T-helper 2 cell treated with Interferon-gamma antibody and Interleukin-4, amounts not matched to agents 5 μg/mL and 100 μg/mL, for 36 hours (primary cell): ENCODE data around the gene TUBGCP6.

Source experiments
- DNase-seq: peaks from one replicate; pipeline ENCODE4 v3.0.0; 2021; ENCODE audit warnings: low spot score
- H3K27ac Mint-ChIP-seq: one replicate; pipeline ENCODE4 v1.8.0; 2021; ENCODE audit warnings: mild to moderate bottlenecking, mixed read lengths
- H3K27me3 Mint-ChIP-seq: one replicate; pipeline ENCODE4 v1.8.0; 2021; ENCODE audit warnings: low read depth, mixed read lengths
- H3K36me3 Mint-ChIP-seq: one replicate; pipeline ENCODE4 v1.8.0; 2021; ENCODE audit warnings: low read depth, mixed read lengths
- H3K4me1 Mint-ChIP-seq: one replicate; pipeline ENCODE4 v1.8.0; 2021; ENCODE audit warnings: low read depth, mixed read lengths
- H3K4me3 Mint-ChIP-seq: one replicate; pipeline ENCODE4 v1.8.0; 2022; ENCODE audit warnings: mild to moderate bottlenecking, moderate library complexity, mixed read lengths
- H3K9me3 Mint-ChIP-seq: one replicate; pipeline ENCODE4 v1.8.0; 2021; ENCODE audit warnings: mixed read lengths

The TUBGCP6 gene

DNA sequence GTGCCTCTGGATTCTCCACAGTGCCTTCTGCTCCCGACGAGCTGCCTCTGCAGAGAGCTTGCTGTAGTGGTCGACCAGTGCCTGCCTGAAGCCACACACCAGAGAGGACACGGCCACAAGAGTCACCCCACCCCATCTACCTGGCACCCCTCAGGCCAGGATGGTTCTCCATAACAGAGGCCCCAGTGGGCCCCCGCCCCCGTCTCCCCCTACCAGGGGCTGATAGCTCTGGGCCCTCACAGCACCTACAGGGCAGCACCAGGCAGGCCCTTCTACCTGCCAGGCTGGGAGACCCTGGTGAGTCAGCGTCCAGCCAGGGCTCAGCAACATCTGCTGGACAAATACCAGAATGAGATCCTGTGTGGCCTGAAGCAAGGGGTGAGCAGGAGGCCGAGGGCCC lies 22.3 kb downstream of the TUBGCP6 start:
- H3K27me3 Mint-ChIP-seq: no peaks in the 10 kb centered on the region
- H3K4me3 Mint-ChIP-seq: no peak overlapping the region
- H3K9me3 Mint-ChIP-seq: no peaks in the 10 kb centered on the region
- peaks cover 12% of the 10 kb centered on the region for H3K36me3 Mint-ChIP-seq
- H3K4me1 Mint-ChIP-seq: no peaks in the 10 kb centered on the region
- H3K27ac Mint-ChIP-seq: no peak overlapping the region
- DNase-seq: no peak

DNA sequence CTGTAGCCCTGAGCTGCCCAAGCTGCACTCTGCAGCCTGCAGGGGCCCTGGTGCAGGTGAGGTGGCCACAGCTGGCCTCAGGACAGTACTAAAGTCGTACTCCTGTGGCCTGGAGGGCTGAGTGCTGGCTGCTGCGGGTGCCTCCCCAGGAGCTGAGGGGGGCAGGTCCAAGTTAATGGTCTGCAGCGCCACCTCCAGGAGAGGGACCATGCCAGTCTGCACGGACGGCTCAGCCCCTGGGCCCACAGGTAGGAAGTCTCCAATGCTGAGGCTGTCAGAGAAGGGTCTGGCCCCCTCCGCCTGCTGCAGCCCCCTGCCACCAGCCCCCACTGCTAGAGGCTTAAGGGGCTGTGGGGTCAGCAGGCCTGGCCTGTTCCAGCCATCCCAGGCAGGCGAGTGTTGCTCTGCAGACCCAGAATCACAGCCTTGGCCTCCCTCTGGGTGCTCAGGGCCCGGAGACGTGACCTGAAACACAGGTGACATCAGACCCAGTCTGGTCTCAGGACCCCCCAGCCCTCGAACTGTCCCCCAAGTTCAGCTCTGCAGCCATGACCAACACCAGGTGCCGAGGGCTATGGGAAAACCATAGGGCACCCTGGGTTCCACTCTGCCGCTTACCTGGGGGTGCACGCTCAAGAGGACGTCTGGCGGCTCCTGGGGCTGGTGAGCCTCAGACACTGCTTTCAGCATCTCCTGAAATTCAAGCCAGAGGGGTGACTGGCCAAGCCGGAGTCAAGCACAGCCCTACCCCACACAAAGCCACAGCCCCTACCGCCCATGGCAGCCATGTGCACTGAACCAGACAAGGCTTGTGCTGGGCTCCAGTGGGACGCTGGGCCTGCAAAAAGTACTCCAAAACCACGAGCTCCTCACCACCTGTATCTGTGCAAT lies 23.2 kb downstream of the TUBGCP6 start:
- H3K4me3 Mint-ChIP-seq: no peak overlapping the region
- H3K27ac Mint-ChIP-seq: no peak overlapping the region
- peaks cover 12% of the 10 kb centered on the region for H3K36me3 Mint-ChIP-seq
- no peak for DNase-seq
- H3K4me1 Mint-ChIP-seq: no peaks in the 10 kb centered on the region
- no peaks in the 10 kb centered on the region for H3K9me3 Mint-ChIP-seq
- no peaks in the 10 kb centered on the region for H3K27me3 Mint-ChIP-seq

DNA sequence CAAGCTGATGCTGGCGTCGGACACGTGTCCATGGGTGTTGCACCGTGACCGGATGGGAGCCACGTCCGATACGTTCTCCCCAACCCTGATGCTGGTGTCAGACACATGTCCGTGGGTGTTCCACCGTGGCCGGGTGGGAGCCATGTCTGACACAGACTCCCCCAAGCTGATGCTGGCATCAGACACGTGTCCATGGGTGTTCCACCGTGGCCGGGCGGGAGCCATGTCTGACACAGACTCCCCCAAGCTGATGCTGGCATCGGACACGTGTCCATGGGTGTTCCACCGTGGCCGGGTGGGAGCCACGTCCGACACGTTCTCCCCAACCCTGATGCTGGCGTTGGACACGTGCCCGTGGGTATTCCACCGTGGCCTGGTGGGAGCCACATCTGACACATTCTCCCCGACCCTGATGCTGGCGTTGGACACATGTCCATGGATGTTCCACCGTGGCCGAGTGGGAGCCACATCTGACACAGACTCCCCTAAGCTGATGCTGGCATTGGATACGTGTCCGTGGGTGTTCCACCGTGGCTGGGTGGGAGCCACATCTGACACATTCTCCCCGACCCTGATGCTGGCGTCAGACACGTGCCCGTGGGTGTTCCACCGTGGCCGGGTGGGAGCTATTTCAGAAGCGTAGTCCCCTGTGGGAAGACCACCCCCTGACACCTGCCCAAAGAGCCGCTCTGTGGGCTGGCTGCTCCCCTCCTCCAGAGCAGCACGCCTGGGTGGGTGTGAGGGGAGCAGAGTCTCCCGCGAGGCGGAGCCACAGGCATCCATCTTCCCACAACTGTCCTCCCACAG lies 24.0 kb downstream of the TUBGCP6 start:
- H3K36me3 Mint-ChIP-seq: peaks cover 17% of the 10 kb centered on the region
- no peak overlapping the region for H3K27ac Mint-ChIP-seq
- no peaks in the 10 kb centered on the region for H3K4me1 Mint-ChIP-seq
- H3K9me3 Mint-ChIP-seq: no peaks in the 10 kb centered on the region
- no peaks in the 10 kb centered on the region for H3K27me3 Mint-ChIP-seq
- DNase-seq: no peak
- H3K4me3 Mint-ChIP-seq: no peak overlapping the region

DNA sequence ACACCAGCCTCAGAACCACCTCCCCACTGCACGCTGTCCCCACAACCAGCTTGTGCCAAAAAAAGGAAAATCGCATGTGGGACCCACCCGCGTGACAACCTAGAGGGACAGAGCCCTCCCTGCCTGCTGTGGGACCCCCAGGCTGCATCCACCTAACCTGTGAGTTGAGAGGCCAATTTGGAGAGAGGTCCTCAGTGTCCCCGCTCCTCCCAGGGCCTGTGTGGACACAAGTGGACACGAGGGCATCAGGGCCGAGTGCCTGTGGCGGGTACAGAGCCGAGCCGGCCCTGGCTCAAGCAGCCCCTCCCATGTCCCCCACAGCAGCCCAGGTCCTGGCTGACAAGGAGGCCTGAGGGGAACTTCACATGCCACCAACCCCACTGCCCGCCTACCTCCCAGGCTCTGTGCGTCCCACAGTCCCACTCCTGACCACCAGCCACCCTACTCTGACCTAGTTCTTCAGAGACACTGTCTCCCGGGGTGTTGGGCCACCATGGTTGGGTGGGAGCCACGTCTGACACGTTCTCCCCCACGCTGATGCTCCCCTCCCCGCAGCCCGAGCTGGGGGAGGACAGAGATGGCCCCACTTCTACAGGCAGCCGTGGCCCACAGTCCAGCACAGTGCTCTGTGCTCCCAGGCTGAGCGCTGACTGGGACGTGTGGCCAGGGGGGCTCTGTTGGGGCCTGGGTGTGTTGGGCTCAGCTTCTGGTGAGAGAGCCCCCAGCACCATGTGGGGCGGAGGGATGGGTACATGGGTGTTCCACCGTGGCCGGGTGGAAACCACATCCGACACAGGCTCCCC lies 24.8 kb downstream of the TUBGCP6 start:
- no peaks in the 10 kb centered on the region for H3K9me3 Mint-ChIP-seq
- no peaks in the 10 kb centered on the region for H3K4me1 Mint-ChIP-seq
- no peaks in the 10 kb centered on the region for H3K27me3 Mint-ChIP-seq
- H3K4me3 Mint-ChIP-seq: no peak overlapping the region
- DNase-seq: no peak
- H3K27ac Mint-ChIP-seq: no peak overlapping the region
- peaks cover 19% of the 10 kb centered on the region for H3K36me3 Mint-ChIP-seq

DNA sequence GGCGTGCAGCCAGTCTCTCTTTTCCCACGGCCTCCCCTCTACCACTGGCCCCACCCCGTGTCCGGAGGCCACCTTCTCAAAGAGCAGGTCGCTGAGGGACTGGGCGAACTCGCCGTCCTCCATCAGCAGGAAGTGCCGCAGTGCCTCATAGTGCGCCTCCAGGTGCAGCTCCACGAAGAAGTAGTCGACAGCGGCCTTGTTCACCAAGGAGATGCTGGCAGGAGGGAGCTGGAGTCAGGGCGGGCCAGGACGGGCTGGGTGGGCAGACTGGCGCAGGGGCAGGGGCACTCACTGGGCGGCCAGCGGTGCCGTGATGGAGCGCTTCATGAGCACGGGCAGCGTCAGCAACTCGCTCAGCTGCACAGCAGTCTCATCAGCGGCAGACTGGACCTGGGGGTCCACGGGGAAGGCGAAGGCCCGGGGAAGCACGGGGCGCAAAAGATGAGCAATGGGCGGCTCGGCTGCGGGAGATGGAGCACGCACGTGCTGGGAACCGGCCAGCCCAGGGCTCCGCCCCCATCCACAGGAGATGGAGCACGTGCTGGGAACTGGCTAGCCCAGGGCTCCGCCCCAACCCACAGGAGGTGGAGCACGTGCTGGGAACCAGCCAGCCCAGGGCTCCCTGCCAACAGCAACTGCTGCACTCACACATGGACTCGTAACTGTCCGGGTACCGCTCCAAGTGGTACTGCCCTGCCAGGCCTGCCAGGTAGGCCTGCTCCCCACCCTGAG lies 25.7 kb downstream of the TUBGCP6 start:
- Mint-ChIP-seq H3K36me3 (peaks cover 22% of the 10 kb centered on the region), H3K4me1 (no peaks in the 10 kb centered on the region), H3K27ac (no peak overlapping the region), H3K4me3 (no peak overlapping the region), H3K27me3 (no peaks in the 10 kb centered on the region), H3K9me3 (no peaks in the 10 kb centered on the region)
- DNase-seq: no peak

DNA sequence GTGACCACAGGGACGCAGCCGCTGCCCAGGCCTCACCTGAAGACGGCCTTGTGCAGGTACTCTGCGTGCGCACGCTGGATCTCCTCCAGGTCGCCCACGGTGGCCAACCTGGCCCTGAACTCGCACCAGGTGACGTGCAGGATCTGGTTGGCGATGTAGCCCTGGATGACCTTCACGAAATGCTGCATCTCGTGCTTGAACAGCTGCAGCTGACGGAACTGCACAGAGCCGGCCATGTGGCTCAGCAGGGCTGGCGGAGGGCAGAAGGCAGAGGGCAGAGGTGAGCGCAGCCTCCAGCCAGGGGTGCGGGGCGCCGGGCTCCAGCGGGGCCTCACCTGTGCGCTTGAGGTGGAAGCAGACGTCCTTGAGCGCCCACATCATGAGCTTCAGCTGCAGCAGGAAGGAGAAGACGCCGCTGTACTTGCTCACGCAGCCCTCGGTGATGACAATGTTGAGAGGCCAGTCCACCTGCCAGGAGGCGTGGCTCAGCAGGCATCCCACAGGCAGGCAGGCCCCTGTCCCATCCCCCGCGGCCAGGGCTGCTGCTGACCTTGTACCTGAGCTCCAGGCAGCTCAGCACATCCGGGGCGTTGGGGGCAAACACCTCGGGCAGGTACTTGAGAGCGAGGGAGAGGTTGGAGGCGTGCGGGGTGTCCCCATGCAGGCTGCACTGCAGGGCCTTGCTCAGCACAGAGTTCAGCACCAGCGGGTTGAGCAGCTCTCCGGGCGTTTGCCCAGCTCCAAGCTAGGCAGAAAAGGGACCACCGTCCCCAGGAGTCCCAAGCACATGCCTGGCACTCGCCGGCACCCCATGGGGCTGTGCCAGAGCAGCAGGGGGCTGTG lies 26.4 kb downstream of the TUBGCP6 start:
- no peak for DNase-seq
- no peak overlapping the region for H3K27ac Mint-ChIP-seq

DNA sequence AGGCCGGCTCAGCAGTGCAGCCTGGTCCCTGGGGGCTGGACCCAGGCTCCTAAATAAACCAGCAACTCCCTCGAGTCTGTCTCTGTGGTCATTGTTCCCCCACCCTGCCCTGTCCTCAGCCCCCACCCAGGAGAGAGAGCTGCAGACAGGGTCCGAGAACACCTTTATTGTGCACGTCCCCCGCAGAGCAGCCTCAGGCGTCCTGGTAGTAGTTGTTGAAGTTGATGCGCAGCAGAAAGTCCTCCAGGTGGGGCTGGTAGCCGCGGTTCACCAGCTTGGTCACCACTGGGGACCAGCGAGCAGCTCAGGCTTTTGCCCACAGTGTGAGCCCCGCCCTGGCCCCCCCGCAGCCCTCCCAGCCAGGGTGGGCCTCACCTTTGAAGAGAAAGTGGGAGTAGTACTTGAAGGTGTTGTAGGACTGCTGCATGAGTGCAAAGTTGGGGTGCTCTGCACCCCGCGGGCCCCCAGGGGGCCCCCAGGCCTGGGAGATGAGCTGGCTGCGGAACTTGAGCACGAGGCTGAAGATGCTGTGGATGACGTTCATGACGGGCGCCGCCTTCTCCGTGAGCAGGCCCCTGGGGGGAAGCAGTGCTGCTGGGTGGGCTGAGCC lies 27.2 kb downstream of the TUBGCP6 start:
- no peaks in the 10 kb centered on the region for H3K9me3 Mint-ChIP-seq
- no peak overlapping the region for H3K4me3 Mint-ChIP-seq
- no peaks in the 10 kb centered on the region for H3K4me1 Mint-ChIP-seq
- H3K27me3 Mint-ChIP-seq: no peaks in the 10 kb centered on the region
- H3K27ac Mint-ChIP-seq: no peak overlapping the region
- peaks cover 23% of the 10 kb centered on the region for H3K36me3 Mint-ChIP-seq
- no peak for DNase-seq

More for the DNA sequence above, 26.4 kb downstream of the TUBGCP6 start:
- no peak overlapping the region for H3K4me3 Mint-ChIP-seq
- no peaks in the 10 kb centered on the region for H3K27me3 Mint-ChIP-seq
- peaks cover 20% of the 10 kb centered on the region for H3K36me3 Mint-ChIP-seq
- no peaks in the 10 kb centered on the region for H3K4me1 Mint-ChIP-seq
- no peaks in the 10 kb centered on the region for H3K9me3 Mint-ChIP-seq

DNA sequence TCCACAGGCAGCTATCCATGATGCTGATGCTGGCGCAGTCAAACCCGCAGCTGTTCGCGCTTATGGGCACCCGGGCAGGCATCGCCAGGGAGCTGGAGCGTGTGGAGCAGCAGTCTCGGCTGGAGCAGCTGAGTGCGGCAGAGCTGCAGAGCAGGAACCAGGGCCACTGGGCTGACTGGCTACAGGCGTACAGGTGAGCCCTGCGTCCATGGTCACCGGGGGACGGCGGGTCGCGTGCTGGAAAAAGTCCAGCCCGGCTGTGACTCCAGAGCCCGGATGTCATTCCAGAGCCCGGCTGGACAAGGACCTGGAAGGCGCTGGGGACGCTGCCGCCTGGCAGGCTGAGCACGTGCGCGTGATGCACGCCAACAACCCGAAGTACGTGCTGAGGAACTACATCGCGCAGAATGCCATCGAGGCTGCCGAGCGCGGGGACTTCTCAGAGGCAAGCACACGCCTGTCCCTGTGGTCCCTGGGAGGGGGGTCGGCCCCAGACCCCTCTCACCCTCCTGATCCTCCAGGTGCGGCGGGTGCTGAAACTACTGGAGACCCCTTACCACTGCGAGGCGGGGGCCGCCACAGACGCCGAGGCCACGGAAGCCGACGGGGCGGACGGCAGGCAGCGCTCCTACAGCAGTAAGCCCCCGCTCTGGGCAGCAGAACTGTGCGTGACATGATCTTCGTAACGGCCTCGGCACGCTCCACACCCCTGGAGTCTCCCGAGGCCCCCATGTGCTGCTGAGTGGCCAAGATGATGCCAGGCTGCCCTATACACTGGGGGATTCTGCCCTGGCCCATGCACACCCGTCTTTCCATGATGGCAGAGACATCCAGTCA lies 27.9 kb downstream of the TUBGCP6 start:
- Mint-ChIP-seq H3K9me3 (no peaks in the 10 kb centered on the region), H3K4me3 (no peak overlapping the region), H3K27ac (no peak overlapping the region), H3K36me3 (peaks cover 27% of the 10 kb centered on the region), H3K4me1 (no peaks in the 10 kb centered on the region), H3K27me3 (no peaks in the 10 kb centered on the region)
- no peak for DNase-seq

DNA sequence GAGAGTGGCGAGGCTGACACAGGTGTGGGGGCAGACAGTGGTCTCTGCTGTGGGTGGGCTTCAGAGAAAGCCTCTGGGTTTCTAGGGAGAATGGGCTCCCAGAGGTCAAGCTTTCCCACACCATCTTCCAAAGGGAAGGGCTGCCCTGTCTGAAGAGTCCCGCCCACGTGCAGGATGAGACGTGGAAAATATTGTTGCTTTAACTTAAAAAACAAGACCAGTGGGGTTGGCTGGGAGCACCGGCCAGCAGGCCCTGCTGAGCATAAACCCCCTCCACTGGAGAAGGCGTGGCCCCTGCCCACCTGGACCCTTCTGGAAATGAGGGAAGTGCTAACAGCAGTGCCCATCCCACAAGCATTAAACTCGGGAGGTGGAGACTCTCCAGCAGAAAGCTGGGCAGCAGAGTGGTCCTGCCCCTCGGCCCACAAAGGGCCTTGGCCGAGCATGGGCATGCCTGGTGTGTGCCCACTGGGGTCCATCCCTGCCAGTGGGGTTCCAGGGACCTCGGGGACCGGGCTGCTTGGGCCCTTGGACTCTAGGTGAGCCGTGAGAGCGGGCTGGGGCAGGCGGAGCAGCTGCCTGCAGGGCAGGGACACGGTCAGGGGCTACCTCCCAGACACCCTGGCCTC lies 28.7 kb downstream of the TUBGCP6 start:
- Mint-ChIP-seq H3K27ac (no peak overlapping the region), H3K9me3 (no peaks in the 10 kb centered on the region), H3K27me3 (no peaks in the 10 kb centered on the region), H3K36me3 (peaks cover 29% of the 10 kb centered on the region), H3K4me1 (no peaks in the 10 kb centered on the region), H3K4me3 (no peak overlapping the region)
- no peak for DNase-seq

DNA sequence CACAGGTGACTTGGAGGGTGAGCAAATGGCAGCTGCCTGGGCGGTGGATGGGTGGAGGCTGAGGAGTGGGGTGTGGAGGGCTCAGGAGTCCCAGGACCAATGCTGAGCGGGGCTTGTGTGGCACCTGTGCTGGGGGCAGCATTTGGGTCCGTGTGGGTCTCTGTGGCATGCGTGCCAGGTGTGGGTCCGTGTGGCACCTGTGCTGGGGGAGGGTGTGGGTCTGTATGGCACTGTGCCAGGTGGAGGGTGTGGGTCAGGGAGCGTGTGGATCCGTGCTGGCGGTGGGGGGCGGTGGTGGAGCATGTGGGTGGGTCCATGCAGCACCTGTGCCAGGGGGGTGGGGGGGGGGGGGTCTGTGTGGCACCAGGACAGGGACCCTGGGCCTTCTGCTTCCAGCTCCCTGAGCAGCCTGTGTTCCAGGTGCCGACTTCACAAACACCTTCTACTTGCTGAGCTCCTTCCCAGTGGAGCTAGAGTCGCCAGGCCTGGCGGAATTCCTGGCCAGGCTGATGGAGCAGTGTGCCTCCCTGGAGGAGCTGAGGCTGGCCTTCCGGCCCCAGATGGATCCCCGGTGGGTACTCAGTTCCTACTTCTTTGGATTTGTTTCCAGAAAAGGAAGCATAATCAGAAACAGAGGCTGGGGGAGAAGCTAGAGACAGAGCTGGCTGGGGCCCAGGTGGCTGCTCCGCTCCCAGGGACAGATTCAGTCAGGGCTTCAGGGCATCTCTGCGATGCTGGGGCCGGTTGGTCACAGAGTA lies 29.3 kb downstream of the TUBGCP6 start:
- no peak overlapping the region for H3K4me3 Mint-ChIP-seq
- H3K27ac Mint-ChIP-seq: peak overlapping the region; percentile 21
- peaks cover 28% of the 10 kb centered on the region for H3K36me3 Mint-ChIP-seq
- H3K27me3 Mint-ChIP-seq: no peaks in the 10 kb centered on the region
- DNase-seq: no peak
- H3K4me1 Mint-ChIP-seq: no peaks in the 10 kb centered on the region
- H3K9me3 Mint-ChIP-seq: no peaks in the 10 kb centered on the region

DNA sequence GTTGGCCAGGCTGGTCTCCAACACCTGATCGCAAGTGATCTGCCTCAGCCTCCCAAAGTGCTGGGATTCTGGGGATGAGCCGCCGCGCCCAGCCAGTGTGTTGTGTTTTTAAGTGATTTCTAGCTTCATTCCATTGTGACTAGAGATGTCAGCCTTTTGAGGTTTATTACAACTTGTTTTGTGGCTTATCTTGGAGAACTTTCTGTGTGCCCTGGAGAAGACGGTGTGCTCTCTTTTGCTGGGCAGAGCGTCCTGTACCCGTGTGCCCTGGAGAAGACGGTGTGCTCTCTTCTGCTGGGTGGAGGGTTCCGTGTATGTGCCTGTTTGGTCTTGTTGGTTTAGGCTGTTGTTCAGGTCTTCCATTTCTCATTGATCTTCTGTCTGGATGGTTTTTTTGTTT lies 31.6 kb downstream of the TUBGCP6 start:
- Mint-ChIP-seq H3K4me1 (peaks cover 3% of the 10 kb centered on the region), H3K27me3 (no peaks in the 10 kb centered on the region), H3K9me3 (no peaks in the 10 kb centered on the region), H3K36me3 (peaks cover 31% of the 10 kb centered on the region), H3K4me3 (no peak overlapping the region), H3K27ac (no peak overlapping the region)
- DNase-seq: no peak
